HepG2 (cell line): Measurements from ENCODE around the gene LYZL2. TPM values are rescaled to one million over a fixed set of nuclear protein-coding genes. Genes with fewer than 3 reads are reported as not detected.
"Not testable (repeated sequence)": the region's sequence is repeated elsewhere in the genome, so short reads cannot be mapped to it uniquely, and the experiment has no call there.

Experiments used
- ATAC-seq: fragments of 200-7000 bp; cut with Tn5 transposase; 3 replicates; pipeline ENCODE4 v1.9.1; 2020; ENCODE audit warnings: mild to moderate bottlenecking, moderate library complexity
- BruUV-seq: library from RNA; stranded (reverse); fragments of 400-500 nt; replicated peaks from 2 replicates; lab custom pipeline; 2021; lab: Mats Ljungman, UMichigan
- CTCF ChIA-PET: fragments of 300-600 bp; formaldehyde crosslinking; extraction: SDS; loops from one replicate; lab custom pipeline; 2021; ENCODE audit warnings: low total read pairs, inconsistent platforms, low intra/inter-chr PET ratio; lab: Yijun Ruan, JAX
- POLR2A ChIA-PET: fragments of 350-600 bp; sonication (Branson Sonifier 250); formaldehyde crosslinking; loops from one replicate; lab custom pipeline; 2020; ENCODE audit warnings: antibody characterized with exemption, inconsistent platforms; lab: Yijun Ruan, JAX
- DNase-seq: peaks from one replicate; pipeline ENCODE4 v3.0.0-alpha.2; 2015; ENCODE audit warnings: low spot score
- FAIRE-seq: peaks from 3 replicates; lab custom pipeline; 2011; peaks lifted over from hg19 to GRCh38; lab: Jason Lieb, UNC
- H2AFZ ChIP-seq: one replicate; pipeline ENCODE4 v1.6.1; 2011; ENCODE audit warnings: low read length, inconsistent platforms
- H3K27ac ChIP-seq: fragments of 300-600 bp; 3 replicates; pipeline ENCODE4 v1.8.0; 2011; ENCODE audit warnings: mixed run types, mild to moderate bottlenecking, mixed read lengths, low read length, inconsistent platforms; ENCODE audit not compliant: insufficient read depth; ENCODE audit errors: extremely low read length
- H3K27me3 ChIP-seq, 2 experiments: fragments of 200-600 bp in 1 of 2; 2 replicates in 1 of 2; 3 replicates in 1 of 2; pipeline versions ENCODE4 v1.6.0 to v1.8.0; 2011; ENCODE audit warnings: low read length in 2 of 2, mild to moderate bottlenecking in 2 of 2, moderate library complexity in 2 of 2, inconsistent platforms in 1 of 2; ENCODE audit not compliant: insufficient read depth in 2 of 2, control insufficient read depth in 1 of 2
- H3K36me3 ChIP-seq, 2 experiments: fragments of 200-600 bp in 1 of 2; replicated peaks in 1 of 2; 2 replicates in 1 of 2; 3 replicates in 1 of 2; pipeline versions ENCODE4 v1.5.1 to v1.8.0; 2011; ENCODE audit warnings: low read length in 2 of 2, inconsistent platforms in 1 of 2; ENCODE audit not compliant: insufficient read depth in 2 of 2, control insufficient read depth in 1 of 2
- H3K4me1 ChIP-seq: 2 replicates; pipeline ENCODE4 v1.5.1; 2012; ENCODE audit warnings: low read length, inconsistent platforms; ENCODE audit not compliant: insufficient read depth
- H3K4me2 ChIP-seq: 2 replicates; pipeline ENCODE4 v1.6.0; 2011; ENCODE audit warnings: low read depth, low read length, inconsistent platforms
- H3K4me3 ChIP-seq, 3 experiments: fragments of 200-600 bp in 1 of 3; sonication (generic), shearing (Covaris generic) in 1 of 3; replicated peaks in 1 of 3; 2 replicates each; pipeline ENCODE4 v1.5.1; 2011 to 2016; ENCODE audit warnings: low read length in 3 of 3, inconsistent platforms in 2 of 3, low read depth in 2 of 3, mild to moderate bottlenecking in 2 of 3, control low read depth in 1 of 3, mixed read lengths in 1 of 3; ENCODE audit not compliant: insufficient read depth in 1 of 3
- H3K79me2 ChIP-seq: one replicate; pipeline ENCODE4 v1.6.1; 2011; ENCODE audit warnings: low read length, inconsistent platforms; ENCODE audit not compliant: insufficient read depth
- H3K9ac ChIP-seq: 2 replicates; pipeline ENCODE4 v1.6.0; 2011; ENCODE audit warnings: mild to moderate bottlenecking, low read depth, low read length, inconsistent platforms; ENCODE audit not compliant: insufficient read depth
- H3K9me3 ChIP-seq: 2 replicates; pipeline ENCODE4 v1.5.1; 2012; ENCODE audit warnings: mild to moderate bottlenecking, low read length
- H4K20me1 ChIP-seq: 2 replicates; pipeline ENCODE4 v1.6.0; 2011; ENCODE audit warnings: inconsistent platforms, mild to moderate bottlenecking, low read length, moderate library complexity; ENCODE audit not compliant: insufficient read depth
- HNF4A ChIP-seq: sonication (generic); formaldehyde crosslinking; IDR thresholded peaks from 2 replicates; pipeline ENCODE4 v1.4.0; 2020; ENCODE audit warnings: missing genetic modification reagents
- SRF ChIP-seq: IDR thresholded peaks from 2 replicates; pipeline ENCODE4 v1.6.1; 2011; ENCODE audit warnings: mild to moderate bottlenecking, low read depth, low read length, moderate library complexity
- WGBS: methylation state at CpG from one replicate; pipeline ENCODE4 v1.1.6; 2017; ENCODE audit warnings: low lambda C conversion rate; 5-methylcytosine and 5-hydroxymethylcytosine counted together
- in situ Hi-C: cut with HindIII; loops from 2 replicates; pipeline ENCODE4 v1.10.0; 2017; ENCODE audit warnings: low pct_unique_long_range_greater_than_20kb; ENCODE audit not compliant: extremely low pct_ligation_motif_present
- intact Hi-C: fragments of 100-400 bp; cut with micrococcal nuclease; formaldehyde crosslinking; loops from one replicate; pipeline ENCODE4 v1.10.0; 2022; ENCODE audit not compliant: unreplicated experiment
- polyA plus RNA-seq, 8 experiments: library from polyadenylated mRNA; depleted of rRNA in 3 of 8; stranded (reverse) in 7 of 8; unstranded in 1 of 8; fragments of >200 nt; fragmentation: Illumina TruSeq in 4 of 8; extraction: Trizol in 4 of 8; gene quantifications; 2 replicates each; pipeline versions ENCODE4 v1.2.1 to v1.2.3, GENCODE V29; 2011 to 2016; ENCODE audit warnings: low read depth in 4 of 8, missing spikeins in 1 of 8, mixed read lengths in 1 of 8; ENCODE audit not compliant: insufficient read depth in 1 of 8
- total RNA-seq, 5 experiments: library from RNA; depleted of rRNA; stranded (reverse); fragments of >200 nt; fragmentation: Illumina TruSeq; extraction: Trizol; gene quantifications; 2 replicates each; pipeline ENCODE4 v1.2.3, GENCODE V29; 2016; ENCODE audit warnings: low read depth in 1 of 5

LYZL2 gene
- total and polyA plus RNA-seq, 2 of the 13 experiments (the other 11 are each of a cell fraction or from before 2014, with no cell fraction given) = 0.20 to 0.63 TPM

GRCh38 chr10:30643557-30644199 lies 14.1 kb upstream of the LYZL2 start:
- BruUV-seq, POLR2A ChIA-PET, H3K79me2 ChIP-seq, H4K20me1 ChIP-seq, intact Hi-C loops, H3K4me3 ChIP-seq, H3K9ac ChIP-seq, H3K36me3 ChIP-seq, H2AFZ ChIP-seq, H3K27ac ChIP-seq, H3K9me3 ChIP-seq, CTCF ChIA-PET, DNase-seq, in situ Hi-C loops: not testable (repeated sequence)
- FAIRE-seq (peak; percentile 87), ATAC-seq (peak; percentile 45)
- WGBS = 70% methylated on average over 9 of the region's 12 CpGs
- Histone ChIP-seq H3K27me3 (peaks cover 1 to 18% of the 10 kb centered on the region in 2 experiments; a peak in 2 of 5 replicates), H3K4me1 (peaks cover 47% of the 10 kb centered on the region), H3K4me2 (0 out of 2 replicates have a peak overlapping the region, but pooled peaks have one; percentile 12)
- peak; percentile 49; the same call in 1 of the 2 replicates for TF ChIP-seq SRF

- FAIRE-seq = peak; percentile 99
Observed at GRCh38 chr10:30642856-30643255, 13.3 kb upstream of the LYZL2 start.

More at GRCh38 chr10:30642856-30643255, 13.3 kb upstream of the LYZL2 start:
- H2AFZ ChIP-seq, H3K27ac ChIP-seq, H3K4me3 ChIP-seq, H4K20me1 ChIP-seq, H3K79me2 ChIP-seq, BruUV-seq, POLR2A ChIA-PET, in situ Hi-C loops, H3K36me3 ChIP-seq, intact Hi-C loops, H3K9ac ChIP-seq, H3K9me3 ChIP-seq, CTCF ChIA-PET: not testable (repeated sequence)
- Histone ChIP-seq H3K27me3 (peaks cover 0 to 18% of the 10 kb centered on the region in 2 experiments; a peak in 1 of 5 replicates), H3K4me2 (peak overlapping the region; percentile 61), H3K4me1 (peaks cover 51% of the 10 kb centered on the region)
- peak; percentile 23; the same call in 1 of the 2 replicates for TF ChIP-seq HNF4A (CRISPR knock-in tag)
- 9% methylated on average over 8 of the region's 13 CpGs for WGBS
- peak; percentile 8 for DNase-seq
- peak; percentile 50 for ATAC-seq
